HG02981 (cell line): ENCODE measurements around the gene TSEN2.
"Not testable (repeated sequence)": the region's sequence is repeated elsewhere in the genome, so short reads cannot be mapped to it uniquely, and the experiment has no call there.

Experiments
- ATAC-seq: cut with Tn5 transposase; IDR thresholded peaks from one replicate; pipeline ENCODE4 v1.9.1; 2021; ENCODE audit warnings: mild to moderate bottlenecking, moderate library complexity; ENCODE audit not compliant: unreplicated experiment

Gene TSEN2

DNA sequence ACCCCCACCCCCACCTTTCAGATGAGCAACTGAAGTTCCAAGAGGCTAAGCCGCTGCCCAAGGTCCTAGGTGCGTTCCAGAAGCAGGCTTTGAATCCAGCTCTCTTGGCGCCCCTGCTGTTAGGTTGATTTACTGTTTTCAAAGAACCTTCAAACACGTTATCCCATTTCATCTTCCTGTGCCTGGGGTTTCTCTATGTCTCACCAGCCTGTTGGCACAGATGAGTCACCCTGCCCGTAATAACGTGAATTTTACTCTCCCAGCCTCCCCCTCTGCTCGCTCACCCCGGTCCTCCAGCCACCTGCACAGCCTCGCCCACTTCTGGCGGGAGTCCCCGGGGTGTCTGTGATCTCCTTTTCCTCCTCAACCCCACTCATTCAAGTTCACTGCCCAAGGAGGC is 13.0 kb upstream of the TSEN2 start:
- no peak for ATAC-seq

DNA sequence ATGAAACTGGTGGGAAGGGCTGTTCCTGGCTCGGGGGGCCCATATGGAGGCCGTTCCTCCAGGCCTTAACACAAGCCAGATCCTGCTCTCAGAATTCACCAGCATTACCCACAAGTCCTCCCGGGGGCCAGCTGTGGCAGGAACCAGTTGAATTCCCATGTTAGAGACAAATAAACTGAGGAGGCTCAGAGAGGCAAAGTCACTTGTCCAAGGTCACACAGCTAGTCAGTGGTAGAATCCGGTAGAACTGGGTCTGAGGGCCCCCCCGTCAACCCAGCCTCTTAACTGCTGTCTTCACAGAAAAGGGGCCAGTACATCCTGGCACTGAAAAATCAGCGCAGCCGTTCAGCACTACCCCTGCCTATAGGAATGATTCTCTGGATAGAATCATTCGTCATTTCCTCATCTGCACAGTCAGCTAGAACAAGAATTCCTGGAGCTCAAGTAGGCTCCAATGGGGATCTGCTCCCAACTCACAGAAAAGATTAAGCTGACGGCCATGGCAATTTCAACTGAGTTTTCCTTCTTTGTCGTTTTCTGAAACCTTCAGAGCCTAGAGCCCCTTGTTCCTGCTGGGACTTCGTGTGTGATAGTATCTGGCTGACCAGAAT is 12.2 kb upstream of the TSEN2 start:
- no peak for ATAC-seq

GRCh38 chr3:12472796-12473195 is 11.5 kb upstream of the TSEN2 start:
- ATAC-seq: no peak

- no peak for ATAC-seq
These were observed 10.8 kb upstream of the TSEN2 start for GRCh38 chr3:12473511-12473910.

- no peak for ATAC-seq
These were observed 7.9 kb upstream of the TSEN2 start for GRCh38 chr3:12476238-12476897.

- ATAC-seq: no peak
These were observed 7.0 kb upstream of the TSEN2 start for GRCh38 chr3:12477256-12477655.

GRCh38 chr3:12478326-12478725 is 6.0 kb upstream of the TSEN2 start:
- no peak for ATAC-seq

GRCh38 chr3:12479198-12479597 is 5.1 kb upstream of the TSEN2 start:
- ATAC-seq: not testable (repeated sequence)

- no peak for ATAC-seq
These were observed 4.3 kb upstream of the TSEN2 start for GRCh38 chr3:12479919-12480427.

- ATAC-seq: no peak
These were observed 870 bp upstream of the TSEN2 start for GRCh38 chr3:12483410-12483809.

GRCh38 chr3:12483872-12484197 is 445 bp upstream of the TSEN2 start:
- ATAC-seq: no peak

DNA sequence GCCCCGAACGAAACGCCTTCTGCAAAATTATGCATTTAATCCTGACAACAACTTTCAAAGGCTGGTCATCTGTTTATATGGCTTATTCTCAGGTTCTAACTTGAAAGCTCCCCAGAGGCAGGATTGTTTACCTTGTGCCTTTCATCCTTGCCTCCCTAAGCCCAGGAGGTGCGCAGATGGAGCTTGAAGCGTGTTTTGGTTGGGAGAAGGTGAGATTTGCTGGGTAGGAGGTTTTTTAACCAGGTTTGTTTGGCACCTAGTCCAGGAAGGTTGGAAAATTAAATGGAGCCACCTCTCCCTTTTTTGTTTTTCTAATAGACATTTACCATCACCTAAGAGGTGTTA is 675 bp downstream of the TSEN2 start:
- ATAC-seq: no peak

- ATAC-seq: no peak
These were observed 1.7 kb downstream of the TSEN2 start for GRCh38 chr3:12486001-12486400.

- no peak for ATAC-seq
These were observed 2.6 kb downstream of the TSEN2 start for GRCh38 chr3:12486916-12487315.

DNA sequence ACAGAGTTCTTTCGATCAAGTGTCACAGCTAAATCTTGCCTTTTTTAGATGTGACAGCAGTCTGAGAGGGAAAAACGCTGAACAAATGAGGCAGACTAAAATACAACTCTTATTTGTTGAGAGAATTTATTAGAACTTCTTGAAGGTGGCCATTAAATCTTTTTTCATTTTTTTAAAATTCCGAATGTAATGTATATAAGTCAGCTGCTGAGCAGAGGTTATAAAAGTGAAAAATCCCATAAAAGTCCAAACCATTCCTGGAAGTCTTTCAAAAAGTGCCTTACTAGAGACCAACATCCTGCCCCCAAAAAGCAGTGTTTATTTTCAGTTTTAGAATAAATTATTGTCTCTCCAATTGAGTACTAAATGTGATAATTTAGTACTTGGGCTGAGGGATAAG is 3.1 kb downstream of the TSEN2 start:
- no peak for ATAC-seq

GRCh38 chr3:12487786-12488185 is 3.5 kb downstream of the TSEN2 start:
- ATAC-seq: no peak

DNA sequence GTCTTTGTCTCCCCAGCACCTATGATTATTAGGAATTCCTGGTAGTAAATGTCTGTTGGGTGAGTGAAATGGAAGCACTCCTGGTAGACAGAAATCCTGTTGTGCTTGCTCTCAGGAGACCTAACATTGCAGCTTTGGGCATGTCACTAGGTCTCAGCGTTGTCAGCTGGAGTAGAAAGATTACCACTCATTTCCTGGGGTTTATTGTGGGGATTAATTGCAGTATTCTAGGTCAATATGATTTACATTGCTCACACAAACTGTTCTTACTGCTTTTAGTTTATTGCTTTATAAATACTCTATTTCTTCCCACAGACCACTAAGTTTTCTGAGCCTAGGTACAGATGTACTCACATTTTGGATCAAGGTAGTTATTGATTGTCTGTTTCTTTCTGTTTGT is 5.1 kb downstream of the TSEN2 start:
- ATAC-seq: no peak

- ATAC-seq: no peak
These were observed 5.6 kb downstream of the TSEN2 start for GRCh38 chr3:12489832-12490231.

DNA sequence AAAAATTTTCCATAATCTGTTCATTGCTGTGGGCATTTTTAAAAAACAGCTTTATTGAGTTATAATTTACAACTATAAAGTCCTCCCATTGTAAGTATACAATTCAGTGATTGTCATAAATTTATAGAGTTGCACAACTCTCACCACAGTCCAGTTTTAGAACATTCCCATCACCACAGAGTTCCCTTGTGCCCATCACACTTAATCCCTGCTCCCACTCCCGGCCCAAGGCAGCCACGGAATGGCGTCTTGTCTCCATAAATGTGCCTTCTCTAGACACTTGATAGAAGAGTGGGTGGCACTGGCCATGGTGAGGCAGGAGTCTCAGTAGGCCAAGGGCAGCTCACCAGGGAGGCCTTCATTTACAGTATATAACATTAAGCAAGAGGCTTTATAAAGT is 6.3 kb downstream of the TSEN2 start:
- ATAC-seq: no peak

- ATAC-seq: no peak
These were observed 11.6 kb downstream of the TSEN2 start for GRCh38 chr3:12495749-12496452.

- no peak for ATAC-seq
These were observed 12.1 kb downstream of the TSEN2 start for GRCh38 chr3:12496453-12496761.

DNA sequence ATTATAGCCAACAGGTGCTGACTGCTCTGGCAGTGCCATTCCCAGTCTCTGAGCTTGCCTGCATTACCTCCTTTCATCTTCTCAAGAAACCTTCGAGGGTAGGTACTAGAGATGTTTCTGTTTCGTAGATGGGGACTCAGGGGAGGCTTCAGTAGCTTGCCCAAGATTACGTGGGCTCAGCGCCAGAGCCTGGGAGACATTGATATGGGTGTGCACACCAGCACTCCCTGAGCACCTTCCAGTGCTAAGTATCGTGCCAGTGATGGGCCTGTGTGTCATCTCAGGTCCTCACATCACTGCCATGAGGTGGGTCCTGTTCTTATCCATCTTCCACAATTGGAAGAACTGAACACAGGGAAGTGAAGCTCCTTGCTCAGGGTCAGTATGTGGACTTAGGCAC is 15.2 kb downstream of the TSEN2 start:
- no peak for ATAC-seq
